Ovary (tissue), 9 donors: ENCODE results near the gene ZFP36. TPM values are rescaled to one million over a fixed set of nuclear protein-coding genes. Genes with fewer than 3 reads are reported as not detected.

Experiments
- DNase-seq, 5 donors: peaks; one replicate each; pipeline ENCODE4 v3.0.0-alpha.2; 2019 to 2020
- H3K27ac ChIP-seq, 2 donors: fragments of 200-600 bp; one replicate each; pipeline versions ENCODE4 v1.5.1 to v1.8.0; 2019 to 2022
- H3K27me3 ChIP-seq: fragments of 200-600 bp; one replicate; pipeline ENCODE4 v1.8.0; 2022
- H3K36me3 ChIP-seq: fragments of 200-600 bp; sonication (generic); one replicate; pipeline ENCODE4 v1.5.1; 2019
- H3K4me1 ChIP-seq: one replicate; pipeline ENCODE4 v1.8.1; 2013; ENCODE audit warnings: mild to moderate bottlenecking, moderate library complexity; ENCODE audit not compliant: insufficient read depth
- H3K4me3 ChIP-seq: fragments of 200-600 bp; sonication (generic); one replicate; pipeline ENCODE4 v1.5.1; 2017
- H3K9me3 ChIP-seq, 2 donors: fragments of 200-600 bp in 1 of 2; sonication (generic) in 1 of 2; one replicate each; pipeline versions ENCODE4 v1.5.1 to v1.8.1; 2013 to 2019; ENCODE audit warnings: mild to moderate bottlenecking in 1 of 2, moderate library complexity in 1 of 2
- CTCF ChIP-seq, 3 donors: fragments of 450-650 bp in 2 of 3; fragments of 200-600 bp in 1 of 3; IDR thresholded peaks; one replicate each; pipeline versions ENCODE4 v1.5.1 to v1.8.0; 2016 to 2022; ENCODE audit warnings: antibody characterized with exemption in 3 of 3, mild to moderate bottlenecking in 1 of 3
- EP300 ChIP-seq: sonication (generic); formaldehyde crosslinking; IDR thresholded peaks from one replicate; pipeline ENCODE4 v1.6.1; 2017; ENCODE audit warnings: antibody characterized with exemption
- POLR2A ChIP-seq: fragments of 450-650 bp; IDR thresholded peaks from one replicate; pipeline ENCODE4 v1.6.1; 2017; ENCODE audit warnings: antibody characterized with exemption, mild to moderate bottlenecking, moderate library complexity
- WGBS, 3 donors: extraction: QIAGEN DNeasy Blood & Tissue Kit in 1 of 3; methylation state at CpG; one replicate each; pipeline versions ENCODE4 v1.1.5 to v1.1.7; 2013 to 2017; 5-methylcytosine and 5-hydroxymethylcytosine counted together
- intact Hi-C, 4 donors: fragments of 100-400 bp; cut with DNase I; formaldehyde crosslinking; loops; one replicate each; pipeline versions ENCODE4 v1.11.0 to v1.15.1; 2022 to 2023
- polyA plus RNA-seq, 2 donors: library from polyadenylated mRNA; stranded (reverse); fragments of 200-250 nt in 1 of 2; fragments of 350-450 nt in 1 of 2; fragmentation: Illumina TruSeq in 1 of 2; extraction: RNeasy Lipid Tissue Mini Kit (QIAGEN cat#74804) in 1 of 2; gene quantifications; one replicate each; pipeline ENCODE4 v1.2.3, GENCODE V29; 2013 to 2014
- total RNA-seq, 7 donors: library from RNA; depleted of rRNA in 2 of 7; stranded (reverse); fragments of >200 nt in 2 of 7; fragmentation: NEBNext Ultra II Directional in 3 of 7; extraction: Animal tissue kit (Norgen Biotek cat#: 25700) in 3 of 7; gene quantifications; one replicate each; pipeline versions ENCODE4 v1.1.0 to v1.2.4, GENCODE V29; 2016 to 2023
- donor health status: DM: no; HTN: no; CAD: no; lungs with moderate emphysema.
- donor health status: DM: no; HTN: no; CAD: no.
- donor health status: Bipolar disorder and iron deficiency.
- donor health status: DM: yes; HTN: yes; CAD: no.
- donor health status: DM: no; HTN: no; CAD: no.
- donor health status: DM: yes; HTN: yes; CAD: no.

Gene ZFP36
- total and polyA plus RNA-seq, 9 donors = 78.1 to 995 (median 196) TPM

- no peaks in the 10 kb centered on the region for H3K27me3 ChIP-seq
- H3K4me3 ChIP-seq = no peak overlapping the region
- intact Hi-C loops = no loop called here
- peak in 1 of 5 donors; percentile 13 for DNase-seq
- H3K9me3 ChIP-seq = no peaks in the 10 kb centered on the region
- no peaks in the 10 kb centered on the region for H3K36me3 ChIP-seq
- H3K27ac ChIP-seq = no peak overlapping the region
- TF ChIP-seq CTCF (IDR thresholded peaks at IDR 0.05) (no peak), EP300 (no peak), POLR2A (no peak)
- 59 to 60% (median 60%) methylated on average over 9 of the region's 9 CpGs for WGBS, 3 donors
- peaks cover 2% of the 10 kb centered on the region for H3K4me1 ChIP-seq
Measured at GRCh38 chr19:39384839-39385568, 21.6 kb upstream of the ZFP36 start.

GRCh38 chr19:39385629-39386411 lies 20.8 kb upstream of the ZFP36 start:
- Histone ChIP-seq H3K36me3 (no peaks in the 10 kb centered on the region), H3K27ac (no peak overlapping the region), H3K4me1 (peaks cover 3% of the 10 kb centered on the region), H3K4me3 (no peak overlapping the region), H3K27me3 (no peaks in the 10 kb centered on the region), H3K9me3 (no peaks in the 10 kb centered on the region)
- WGBS, 3 donors = 73 to 77% (median 74%) methylated on average over 20 of the region's 20 CpGs
- no peak for TF ChIP-seq POLR2A
- no peak for TF ChIP-seq EP300
- no peak for TF ChIP-seq CTCF (IDR thresholded peaks at IDR 0.05)
- intact Hi-C loops = no loop called here
- peak in 1 of 5 donors; percentile 22 for DNase-seq

GRCh38 chr19:39386557-39386956 lies 20.1 kb upstream of the ZFP36 start:
- intact Hi-C loops = no loop called here
- H3K27me3 ChIP-seq = no peaks in the 10 kb centered on the region
- TF ChIP-seq CTCF (IDR thresholded peaks at IDR 0.05) = no peak
- no peak for TF ChIP-seq POLR2A
- TF ChIP-seq EP300 = no peak
- no peaks in the 10 kb centered on the region for H3K36me3 ChIP-seq
- H3K27ac ChIP-seq = no peak overlapping the region
- peaks cover 3% of the 10 kb centered on the region for H3K4me1 ChIP-seq
- peak in 1 of 5 donors; percentile 20 for DNase-seq
- 71 to 81% (median 73%) methylated on average over 7 of the region's 7 CpGs for WGBS, 3 donors
- H3K4me3 ChIP-seq = no peak overlapping the region
- no peaks in the 10 kb centered on the region for H3K9me3 ChIP-seq

GRCh38 chr19:39388657-39389056 lies 18.0 kb upstream of the ZFP36 start:
- H3K27ac ChIP-seq = no peak overlapping the region
- DNase-seq = peak in 1 of 5 donors; percentile 17
- intact Hi-C loops = no loop called here
- TF ChIP-seq POLR2A = no peak
- TF ChIP-seq EP300 = no peak
- H3K9me3 ChIP-seq = no peaks in the 10 kb centered on the region
- H3K4me1 ChIP-seq = peaks cover 3% of the 10 kb centered on the region
- no peaks in the 10 kb centered on the region for H3K27me3 ChIP-seq
- H3K4me3 ChIP-seq = no peak overlapping the region
- H3K36me3 ChIP-seq = no peaks in the 10 kb centered on the region
- 55 to 76% (median 56%) methylated on average over 5 of the region's 5 CpGs for WGBS, 3 donors
